Hematopoietic multipotent progenitor cell treated with erythropoietin and hydrocortisone succinate and interleukin-3 and kit ligand, for 15 days (in vitro differentiated cells): ENCODE results near the gene DRD2.

Experiments used
- DNase-seq: peaks from one replicate; pipeline ENCODE4 v3.0.0-alpha.2; 2015; ENCODE audit warnings: low spot score

Gene DRD2

DNA sequence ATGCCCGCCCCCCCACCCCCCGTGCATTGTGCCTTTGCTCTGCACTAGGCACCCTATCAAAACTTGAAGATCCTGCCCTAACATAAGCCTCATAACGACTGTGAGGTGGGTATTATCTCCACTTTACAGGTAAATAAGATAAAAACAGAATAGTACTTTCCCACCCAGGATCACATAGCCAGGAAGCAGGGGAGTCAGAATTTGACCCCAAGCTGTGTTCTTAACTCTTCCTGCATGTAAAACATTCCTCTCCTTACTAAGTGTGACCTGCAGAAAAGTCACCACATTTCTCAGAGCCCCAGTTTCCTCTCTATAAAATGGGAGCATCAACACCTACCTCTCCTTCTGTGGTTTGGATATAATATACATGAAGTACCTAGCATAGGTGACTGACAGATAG, 105.8 kb downstream of the DRD2 start:
- no peak for DNase-seq

DNA sequence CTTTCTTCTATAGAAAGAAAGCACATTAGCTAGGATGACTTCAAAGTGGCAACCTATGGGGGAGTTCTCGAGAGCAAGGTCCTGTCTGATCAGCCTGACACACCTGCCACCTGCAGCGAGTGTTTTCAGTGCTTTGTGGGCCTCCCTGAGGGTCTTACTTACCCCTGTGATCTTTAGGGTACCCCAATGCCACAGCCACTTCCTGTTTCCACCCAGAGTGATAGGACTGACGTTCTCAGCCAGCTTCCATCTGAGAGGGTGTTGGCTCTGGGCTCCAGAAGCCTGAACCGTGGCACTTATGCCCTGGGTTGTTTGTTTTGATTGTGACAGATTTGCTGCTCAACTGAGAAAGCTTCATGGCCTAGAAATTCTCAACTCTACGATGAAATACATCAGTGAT, 109.3 kb downstream of the DRD2 start:
- DNase-seq: no peak

DNA sequence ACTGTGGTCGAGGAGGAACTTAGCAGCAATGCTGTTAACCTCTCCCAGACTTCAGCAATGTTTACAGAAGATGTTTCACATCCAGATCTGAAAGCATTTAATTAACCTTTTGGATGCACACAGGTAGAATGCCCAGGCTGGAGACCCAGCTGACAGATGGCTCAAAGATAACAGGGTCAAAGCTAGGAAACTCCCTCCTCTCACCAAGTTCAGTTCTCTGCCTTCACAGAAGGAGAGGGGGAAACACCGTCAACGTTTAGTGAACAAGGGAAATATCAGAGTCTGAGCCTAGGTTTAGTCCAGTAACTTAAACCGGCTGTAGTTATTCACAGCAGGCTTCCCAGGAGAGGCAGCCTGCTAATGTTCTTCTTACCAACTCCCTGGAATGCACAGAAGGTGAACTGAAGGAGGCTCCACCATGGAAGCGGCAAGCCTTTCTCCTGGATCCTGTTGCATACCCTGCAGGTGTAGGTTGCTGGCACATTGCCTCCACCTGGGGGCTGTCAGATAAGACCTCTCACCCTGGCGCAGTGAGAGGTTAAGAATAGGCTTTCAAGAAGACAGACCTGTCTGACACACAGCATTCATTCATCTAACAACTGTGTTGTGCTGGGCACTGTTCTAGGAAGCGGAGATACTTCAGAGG, 111.1 kb downstream of the DRD2 start:
- no peak for DNase-seq

DNA sequence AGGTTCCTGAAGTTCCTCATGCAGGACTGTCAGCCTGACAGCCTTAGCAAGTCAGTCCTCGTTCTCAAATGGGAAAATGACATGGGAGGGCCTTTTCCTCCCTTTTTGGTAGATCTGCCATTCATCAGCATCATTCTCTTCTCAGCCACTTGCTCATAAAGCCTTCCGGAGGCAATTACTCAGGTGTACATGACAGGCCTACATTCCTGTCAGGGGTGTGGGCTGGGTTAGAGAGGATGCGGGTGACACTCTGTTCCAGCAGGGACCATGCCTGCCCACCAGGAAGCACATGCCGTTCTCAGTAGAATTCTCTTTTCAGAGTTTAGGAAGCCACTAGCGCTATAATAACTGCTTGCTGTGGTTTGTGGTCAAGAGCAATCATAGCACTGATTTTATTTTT, 111.8 kb downstream of the DRD2 start:
- no peak for DNase-seq
